Keratinocyte (primary cell): ENCODE data around the gene STEAP3. TPM values are rescaled to one million over a fixed set of nuclear protein-coding genes. Genes with fewer than 3 reads are reported as not detected.

Experiments
- DNase-seq: peaks from one replicate; pipeline ENCODE4 v3.0.0-alpha.2; 2011; ENCODE audit warnings: low read depth, missing footprints, low spot score
- FAIRE-seq: peaks from 2 replicates; lab custom pipeline; 2011; peaks lifted over from hg19 to GRCh38; lab: Jason Lieb, UNC
- H2AFZ ChIP-seq: 2 replicates; pipeline ENCODE4 v1.6.0; 2012; ENCODE audit warnings: low read length, control low read depth, inconsistent platforms; ENCODE audit not compliant: control insufficient read depth
- H3K27ac ChIP-seq: 2 replicates; pipeline ENCODE4 v1.5.1; 2011; ENCODE audit warnings: low read length; ENCODE audit not compliant: control insufficient read depth, insufficient read depth
- H3K27me3 ChIP-seq: 3 replicates; pipeline ENCODE4 v1.6.0; 2011; ENCODE audit warnings: low read length; ENCODE audit not compliant: control insufficient read depth, insufficient read depth; ENCODE audit errors: extremely low read depth
- H3K36me3 ChIP-seq, 2 experiments: 2 replicates in 1 of 2; 3 replicates in 1 of 2; pipeline ENCODE4 v1.5.1; 2011; ENCODE audit warnings: low read length in 2 of 2, mild to moderate bottlenecking in 1 of 2; ENCODE audit not compliant: control insufficient read depth in 2 of 2, insufficient read depth in 2 of 2; ENCODE audit errors: extremely low read depth in 1 of 2
- H3K4me1 ChIP-seq: 3 replicates; pipeline ENCODE4 v1.5.1; 2011; ENCODE audit warnings: low read length; ENCODE audit not compliant: control insufficient read depth, insufficient read depth; ENCODE audit errors: extremely low read depth
- H3K4me2 ChIP-seq: 3 replicates; pipeline ENCODE4 v1.6.0; 2011; ENCODE audit warnings: low read depth, low read length; ENCODE audit not compliant: control insufficient read depth, insufficient read depth; ENCODE audit errors: extremely low read depth
- H3K4me3 ChIP-seq, 3 experiments: fragments of 200-600 bp in 1 of 3; sonication (generic) in 1 of 3; 2 replicates in 2 of 3; 3 replicates in 1 of 3; pipeline ENCODE4 v1.5.1; 2011 to 2016; ENCODE audit warnings: low read length in 3 of 3, mild to moderate bottlenecking in 3 of 3, control low read depth in 2 of 3, inconsistent platforms in 1 of 3, low read depth in 1 of 3, mixed read lengths in 1 of 3, mixed run types in 1 of 3, moderate library complexity in 1 of 3; ENCODE audit not compliant: control insufficient read depth in 2 of 3, insufficient read depth in 2 of 3; ENCODE audit errors: extremely low read depth in 1 of 3
- H3K79me2 ChIP-seq: 2 replicates; pipeline ENCODE4 v1.6.0; 2012; ENCODE audit warnings: low read length; ENCODE audit not compliant: control insufficient read depth, insufficient read depth
- H3K9ac ChIP-seq: 3 replicates; pipeline ENCODE4 v1.6.0; 2011; ENCODE audit warnings: low read length; ENCODE audit not compliant: control insufficient read depth, insufficient read depth; ENCODE audit errors: extremely low read depth
- H3K9me1 ChIP-seq: 3 replicates; pipeline ENCODE4 v1.6.0; 2011; ENCODE audit warnings: low read length; ENCODE audit not compliant: control insufficient read depth, insufficient read depth; ENCODE audit errors: extremely low read depth
- H3K9me3 ChIP-seq: 2 replicates; pipeline ENCODE4 v1.5.1; 2012; ENCODE audit warnings: low read depth, low read length; ENCODE audit not compliant: control insufficient read depth
- H4K20me1 ChIP-seq: 3 replicates; pipeline ENCODE4 v1.6.0; 2011; ENCODE audit warnings: low read length; ENCODE audit not compliant: control insufficient read depth, insufficient read depth; ENCODE audit errors: extremely low read depth
- CTCF ChIP-seq, 3 experiments: IDR thresholded peaks in 1 of 3; conservative IDR thresholded peaks in 1 of 3; optimal IDR thresholded peaks in 1 of 3; 2 replicates in 2 of 3; 3 replicates in 1 of 3; pipeline versions ENCODE3 to v1.5.1; 2011; ENCODE audit warnings: low read length in 3 of 3, mild to moderate bottlenecking in 3 of 3, moderate library complexity in 2 of 3, control low read depth in 1 of 3, inconsistent platforms in 1 of 3; ENCODE audit not compliant: insufficient read depth in 2 of 3; ENCODE audit errors: extremely low read depth in 1 of 3
- EZH2 ChIP-seq: IDR thresholded peaks from one replicate; pipeline ENCODE4 v1.6.1; 2012; ENCODE audit warnings: inconsistent platforms, mild to moderate bottlenecking, low read length, moderate library complexity
- dilution Hi-C: fragments of 300-500 bp; cut with MboI; formaldehyde crosslinking; loops from one replicate; pipeline ENCODE4 v1.7.0; 2020; ENCODE audit warnings: low sequenced_read_pairs; ENCODE audit not compliant: extremely low pct_ligation_motif_present
- polyA plus RNA-seq, 5 experiments: library from polyadenylated mRNA; depleted of rRNA in 3 of 5; stranded (reverse) in 3 of 5; stranded (forward) in 1 of 5; unstranded in 1 of 5; fragments of >200 nt; gene quantifications; 1 replicate in 1 of 5; 2 replicates in 3 of 5; 3 replicates in 1 of 5; pipeline versions ENCODE4 v1.2.1 to v1.2.3, GENCODE V29; 2011 to 2012; ENCODE audit warnings: missing spikeins in 2 of 5, low read depth in 1 of 5, low replicate concordance in 1 of 5

Gene STEAP3
- polyA plus RNA-seq, 1 donor (not counting 4 experiments of a cell fraction or from before 2014, with no cell fraction given) = 19.9 TPM

GRCh38 chr2:119179991-119180390 is 43.6 kb upstream of the STEAP3 start:
- DNase-seq = no peak
- Histone ChIP-seq H3K4me2 (no peak overlapping the region), H3K9ac (no peak overlapping the region), H3K9me1 (no peaks in the 10 kb centered on the region), H2AFZ (no peak overlapping the region), H3K79me2 (no peaks in the 10 kb centered on the region), H3K4me3 (no peak overlapping the region), H3K4me1 (peaks cover 17% of the 10 kb centered on the region), H3K36me3 (no peaks in the 10 kb centered on the region), H3K27me3 (no peaks in the 10 kb centered on the region), H3K27ac (no peak overlapping the region), H3K9me3 (no peaks in the 10 kb centered on the region), H4K20me1 (no peaks in the 10 kb centered on the region)
- peak in 1 of 3 experiments; percentile 11 for TF ChIP-seq CTCF (optimal IDR thresholded peaks at IDR 0.05 in 1 of 3, IDR thresholded peaks at IDR 0.05 in 1 of 3, conservative IDR thresholded peaks at IDR 0.05 in 1 of 3; ENCODE audit: extremely low read depth in 1 of 3, insufficient read depth in 2 of 3, low read length in 3 of 3)
- TF ChIP-seq EZH2 = no peak
- FAIRE-seq = no peak
- dilution Hi-C loops = no loop called here

- H3K9ac ChIP-seq = no peak overlapping the region
- no peak overlapping the region for H2AFZ ChIP-seq
- H3K4me1 ChIP-seq = peaks cover 17% of the 10 kb centered on the region
- H3K27me3 ChIP-seq = no peaks in the 10 kb centered on the region
- no peaks in the 10 kb centered on the region for H4K20me1 ChIP-seq
- no peaks in the 10 kb centered on the region for H3K9me3 ChIP-seq
- H3K4me2 ChIP-seq = no peak overlapping the region
- no peaks in the 10 kb centered on the region for H3K36me3 ChIP-seq
- H3K4me3 ChIP-seq = no peak overlapping the region
- no peaks in the 10 kb centered on the region for H3K79me2 ChIP-seq
- H3K9me1 ChIP-seq = no peaks in the 10 kb centered on the region
- dilution Hi-C loops = no loop called here
- FAIRE-seq (no peak), DNase-seq (no peak)
- TF ChIP-seq EZH2 = no peak
- no peak for TF ChIP-seq CTCF (optimal IDR thresholded peaks at IDR 0.05 in 1 of 3, IDR thresholded peaks at IDR 0.05 in 1 of 3, conservative IDR thresholded peaks at IDR 0.05 in 1 of 3; ENCODE audit: extremely low read depth in 1 of 3, insufficient read depth in 2 of 3, low read length in 3 of 3)
- H3K27ac ChIP-seq = no peak overlapping the region
Observed at GRCh38 chr2:119180892-119181291, 42.7 kb upstream of the STEAP3 start.
